Skeletal muscle tissue (tissue), 4 donors: ENCODE data around the gene FPGS. TPM values are rescaled to one million over a fixed set of nuclear protein-coding genes. Genes with fewer than 3 reads are reported as not detected.
A peak's percentile ranks its signal among the peaks of the same experiment; 100 is the strongest.

Experiments used
- H3K27ac ChIP-seq: one replicate; pipeline ENCODE4 v1.7.0; 2013; ENCODE audit warnings: mild to moderate bottlenecking, low read depth, low read length, inconsistent platforms
- H3K27me3 ChIP-seq, 3 donors: one replicate each; pipeline ENCODE4 v1.7.0; 2013; ENCODE audit warnings: low read length in 3 of 3; ENCODE audit not compliant: control insufficient read depth in 3 of 3, insufficient read depth in 3 of 3
- H3K36me3 ChIP-seq, 3 donors: one replicate each; pipeline ENCODE4 v1.7.0; 2013; ENCODE audit warnings: low read length in 3 of 3; ENCODE audit not compliant: control insufficient read depth in 3 of 3, insufficient read depth in 3 of 3
- H3K4me1 ChIP-seq, 3 donors: one replicate each; pipeline ENCODE4 v1.7.0; 2013; ENCODE audit warnings: low read length in 3 of 3, mild to moderate bottlenecking in 3 of 3; ENCODE audit not compliant: control insufficient read depth in 3 of 3, insufficient read depth in 3 of 3
- H3K4me3 ChIP-seq, 3 donors: one replicate each; pipeline ENCODE4 v1.7.0; 2013; ENCODE audit warnings: low read length in 3 of 3
- H3K9ac ChIP-seq, 3 donors: one replicate each; pipeline ENCODE4 v1.7.0; 2013; ENCODE audit warnings: low read length in 3 of 3, mild to moderate bottlenecking in 3 of 3, moderate library complexity in 2 of 3, low read depth in 1 of 3
- H3K9me3 ChIP-seq, 3 donors: one replicate each; pipeline ENCODE4 v1.7.0; 2013; ENCODE audit warnings: low read length in 3 of 3; ENCODE audit not compliant: control insufficient read depth in 3 of 3
- total RNA-seq: library from RNA; depleted of rRNA; stranded (reverse); fragments of >200 nt; gene quantifications from one replicate; pipeline ENCODE4 v1.2.3, GENCODE V29; 2014
- donor health status: Osteomylitis.

Gene FPGS
- total RNA-seq, 1 donor from 2014 or later: 41.2 TPM

GRCh38 chr9:127847833-127848755 lies 45.4 kb downstream of the FPGS start:
- peaks cover 0 to 21% (median 3%) of the 10 kb centered on the region in 3 donors for H3K36me3 ChIP-seq
- peak overlapping the region; percentile 74 for H3K27ac ChIP-seq
- H3K9ac ChIP-seq: peak overlapping the region; percentile 32 to 66 (median 47)
- peak overlapping the region in 1 of 3 donors; percentile 52 for H3K4me3 ChIP-seq
- H3K4me1 ChIP-seq: peaks cover 37 to 40% (median 39%) of the 10 kb centered on the region in 3 donors
- H3K27me3 ChIP-seq: no peaks in the 10 kb centered on the region
- H3K9me3 ChIP-seq: no peaks in the 10 kb centered on the region

DNA sequence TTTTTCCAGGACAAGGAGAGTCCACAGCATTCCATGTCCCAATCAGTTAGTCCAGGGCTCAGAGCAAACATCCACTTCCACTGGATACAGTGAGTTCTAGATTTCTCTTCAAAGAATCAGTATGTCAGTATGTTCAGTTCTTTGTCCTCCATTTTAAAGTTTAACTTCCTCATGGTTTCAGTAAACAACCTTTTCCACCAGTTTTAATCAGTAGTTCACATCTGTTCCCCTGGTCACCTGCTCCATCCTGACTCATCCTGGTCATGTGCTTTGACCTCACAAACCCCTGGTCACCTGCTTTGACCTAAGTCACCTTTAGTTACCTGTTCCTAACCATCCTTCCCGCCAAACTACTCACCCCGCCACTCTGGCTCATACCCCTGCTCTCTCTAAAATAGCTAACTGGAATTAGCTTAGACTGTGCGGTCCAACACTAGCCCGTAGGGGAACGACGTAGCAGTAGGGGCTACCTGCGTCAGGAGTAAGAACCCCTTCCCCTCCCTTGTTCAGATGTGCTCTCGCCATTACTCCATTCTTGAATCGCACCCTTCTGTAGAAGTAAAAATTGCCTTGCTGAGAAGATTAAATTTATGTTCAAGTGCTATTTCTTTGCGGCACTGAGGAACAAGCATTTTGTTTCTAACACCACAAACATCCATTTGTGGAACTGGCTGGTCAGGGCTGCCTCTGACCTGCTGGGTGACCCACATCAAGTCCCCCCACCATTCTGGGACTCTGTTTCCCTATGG lies 46.2 kb downstream of the FPGS start:
- Histone ChIP-seq H3K9me3 (no peaks in the 10 kb centered on the region), H3K27ac (no peak overlapping the region), H3K9ac (peak overlapping the region in 1 of 3 donors; percentile 51), H3K27me3 (no peaks in the 10 kb centered on the region), H3K36me3 (peaks cover 0 to 21% (median 2%) of the 10 kb centered on the region in 3 donors), H3K4me1 (peaks cover 45 to 48% (median 47%) of the 10 kb centered on the region in 3 donors), H3K4me3 (peak overlapping the region in 1 of 3 donors; percentile 54)

DNA sequence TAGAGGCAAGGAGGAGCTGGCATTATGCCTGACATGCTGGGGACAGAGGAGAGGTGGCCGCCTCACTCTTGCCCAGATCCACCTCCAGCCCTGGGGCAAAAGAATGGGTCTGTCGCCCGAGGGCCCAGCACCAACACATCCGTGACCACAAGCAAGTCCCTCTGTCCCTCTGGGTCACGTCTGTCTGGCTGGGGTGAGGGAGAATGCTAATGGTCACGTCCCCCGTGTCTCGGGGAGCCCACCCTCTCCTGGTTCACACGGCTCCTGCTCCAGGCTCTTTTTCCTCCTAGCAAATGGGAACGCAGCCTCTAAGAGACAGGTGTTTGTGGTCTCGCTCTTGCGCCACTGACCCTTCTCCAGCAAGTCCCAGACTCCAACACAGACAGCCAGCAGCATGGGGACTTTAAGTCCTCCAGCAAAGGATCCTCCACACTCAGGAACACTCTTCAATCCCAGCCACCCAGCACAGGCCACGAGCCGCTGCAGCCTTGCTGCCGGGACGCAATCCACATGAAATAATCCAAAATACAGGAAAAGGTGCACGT lies 47.7 kb downstream of the FPGS start:
- H3K27me3 ChIP-seq: no peaks in the 10 kb centered on the region
- no peaks in the 10 kb centered on the region for H3K9me3 ChIP-seq
- no peak overlapping the region for H3K27ac ChIP-seq
- H3K9ac ChIP-seq: peak overlapping the region in 1 of 3 donors; percentile 61
- H3K4me1 ChIP-seq: peaks cover 44 to 50% (median 46%) of the 10 kb centered on the region in 3 donors
- peaks cover 0 to 21% (median 2%) of the 10 kb centered on the region in 3 donors for H3K36me3 ChIP-seq
- H3K4me3 ChIP-seq: peak overlapping the region; percentile 27 to 54 (median 49)

- no peaks in the 10 kb centered on the region for H3K9me3 ChIP-seq
- H3K4me1 ChIP-seq: peaks cover 32 to 48% (median 46%) of the 10 kb centered on the region in 3 donors
- peak overlapping the region; percentile 64 to 83 (median 81) for H3K9ac ChIP-seq
- H3K27ac ChIP-seq: no peak overlapping the region
- no peaks in the 10 kb centered on the region for H3K27me3 ChIP-seq
- peaks cover 0 to 19% (median 2%) of the 10 kb centered on the region in 3 donors for H3K36me3 ChIP-seq
- H3K4me3 ChIP-seq: peak overlapping the region; percentile 71 to 76 (median 76)
Measured at GRCh38 chr9:127852829-127853228, 50.1 kb downstream of the FPGS start.

- no peaks in the 10 kb centered on the region for H3K9me3 ChIP-seq
- peak overlapping the region; percentile 71 to 76 (median 76) for H3K4me3 ChIP-seq
- peak overlapping the region; percentile 69 for H3K27ac ChIP-seq
- peaks cover 34 to 52% (median 52%) of the 10 kb centered on the region in 3 donors for H3K4me1 ChIP-seq
- peaks cover 0 to 18% (median 2%) of the 10 kb centered on the region in 3 donors for H3K36me3 ChIP-seq
- peak overlapping the region; percentile 64 to 83 (median 81) for H3K9ac ChIP-seq
- no peaks in the 10 kb centered on the region for H3K27me3 ChIP-seq
Measured at GRCh38 chr9:127853312-127854183, 50.9 kb downstream of the FPGS start.

DNA sequence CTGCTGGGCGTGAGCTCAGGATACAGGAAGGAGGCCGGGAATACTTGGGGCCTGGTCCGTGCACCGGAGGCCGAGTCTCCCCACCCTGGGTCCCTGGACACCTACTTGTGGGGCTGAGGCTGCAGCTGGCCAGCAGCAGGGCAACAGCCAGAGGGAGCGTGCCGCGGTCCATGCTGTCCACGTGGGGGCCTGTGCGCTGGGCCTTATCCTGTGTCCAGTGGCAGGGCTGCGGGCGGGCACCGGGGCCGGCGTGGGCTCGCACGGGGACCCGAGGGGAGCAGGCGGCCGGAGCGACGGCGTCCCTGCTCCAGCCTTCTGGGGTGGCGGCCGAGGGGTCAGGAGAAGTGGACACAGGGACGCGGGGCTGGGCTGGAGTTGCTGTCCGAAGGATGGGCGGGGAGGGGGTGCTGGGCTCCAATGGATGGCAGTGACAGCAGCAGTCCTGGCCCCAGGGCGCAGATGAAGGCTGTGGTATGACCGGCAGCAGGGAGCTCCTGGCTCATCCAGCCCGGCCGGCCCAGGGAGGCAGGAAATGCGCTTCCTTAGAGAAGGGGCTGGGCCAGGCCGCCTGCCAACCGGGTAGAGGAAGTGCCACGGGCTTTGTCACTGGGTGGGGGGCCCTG lies 51.6 kb downstream of the FPGS start, which contains the start of gene ENG:
TSS of gene ENG (minus strand) at position 475 of the 623 bp plus-strand sequence. CDS start at position 172, 303 bp downstream.
- Histone ChIP-seq H3K27ac (peak within 1 kb of the TSS; percentile 69), H3K36me3 (peaks cover 0 to 11% (median 2%) of the 10 kb centered on the region in 3 donors), H3K4me3 (peak within 1 kb of the TSS; percentile 71 to 76 (median 76)), H3K9me3 (no peaks in the 10 kb centered on the region), H3K27me3 (no peaks in the 10 kb centered on the region), H3K4me1 (peaks cover 39 to 59% (median 59%) of the 10 kb centered on the region in 3 donors), H3K9ac (peak within 1 kb of the TSS; percentile 64 to 83 (median 81))

- no peaks in the 10 kb centered on the region for H3K9me3 ChIP-seq
- peaks cover 0 to 7% (median 0%) of the 10 kb centered on the region in 3 donors for H3K36me3 ChIP-seq
- peak overlapping the region in 1 of 3 donors; percentile 35 for H3K9ac ChIP-seq
- H3K4me1 ChIP-seq: peaks cover 35 to 60% (median 59%) of the 10 kb centered on the region in 3 donors
- H3K27me3 ChIP-seq: no peaks in the 10 kb centered on the region
- H3K27ac ChIP-seq: peak overlapping the region; percentile 45
- H3K4me3 ChIP-seq: peak overlapping the region in 1 of 3 donors; percentile 41
Measured at GRCh38 chr9:127854960-127855359, 52.3 kb downstream of the FPGS start.

GRCh38 chr9:127855522-127855921 lies 52.8 kb downstream of the FPGS start:
- Histone ChIP-seq H3K4me1 (peaks cover 35 to 62% (median 59%) of the 10 kb centered on the region in 3 donors), H3K27me3 (no peaks in the 10 kb centered on the region), H3K36me3 (peaks cover 0 to 7% (median 0%) of the 10 kb centered on the region in 3 donors), H3K9ac (peak overlapping the region in 1 of 3 donors; percentile 33), H3K27ac (no peak overlapping the region), H3K9me3 (no peaks in the 10 kb centered on the region), H3K4me3 (peak overlapping the region in 1 of 3 donors; percentile 13)
